NCI-H82 (cell line): ENCODE data around the gene ACBD4.

Experiments used
- DNase-seq: peaks from one replicate; lab custom pipeline; 2025; lab: John Stamatoyannopoulos, UW

ACBD4 gene

GRCh38 chr17:45135192-45135977 lies at the start of gene ACBD4:
TSS of gene ACBD4 (plus strand) at chr17:45135687. CDS start at chr17:45136145, 458 bp downstream.
- peak; percentile 99 for DNase-seq

GRCh38 chr17:45086391-45086790 lies 49.1 kb upstream of the ACBD4 start:
- no peak for DNase-seq

GRCh38 chr17:45086865-45087503 lies 48.5 kb upstream of the ACBD4 start:
- no peak for DNase-seq

- DNase-seq, result no peak
These were observed 47.9 kb upstream of the ACBD4 start for GRCh38 chr17:45087504-45087975.

GRCh38 chr17:45087978-45088377 lies 47.5 kb upstream of the ACBD4 start:
- DNase-seq, result no peak

- DNase-seq, result no peak
These were observed 46.7 kb upstream of the ACBD4 start for GRCh38 chr17:45088741-45089140.

GRCh38 chr17:45090711-45091110 lies 44.8 kb upstream of the ACBD4 start:
- DNase-seq, result no peak

GRCh38 chr17:45091778-45092425 lies 43.6 kb upstream of the ACBD4 start:
- DNase-seq, result no peak

GRCh38 chr17:45092911-45093430 lies 42.5 kb upstream of the ACBD4 start:
- DNase-seq, result no peak

- no peak for DNase-seq
These were observed 41.9 kb upstream of the ACBD4 start for GRCh38 chr17:45093444-45094110.

GRCh38 chr17:45096141-45096540 lies 39.3 kb upstream of the ACBD4 start:
- DNase-seq, result peak; percentile 50

GRCh38 chr17:45096926-45097325 lies 38.6 kb upstream of the ACBD4 start:
- DNase-seq, result no peak

GRCh38 chr17:45098081-45098868 lies 37.2 kb upstream of the ACBD4 start:
- no peak for DNase-seq

GRCh38 chr17:45098869-45099616 lies 36.4 kb upstream of the ACBD4 start:
- peak; percentile 92 for DNase-seq

GRCh38 chr17:45101546-45101882 lies 34.0 kb upstream of the ACBD4 start:
- no peak for DNase-seq

- DNase-seq, result no peak
These were observed 33.3 kb upstream of the ACBD4 start for GRCh38 chr17:45101883-45102811.

- no peak for DNase-seq
These were observed 32.6 kb upstream of the ACBD4 start for GRCh38 chr17:45102856-45103255.

- DNase-seq, result no peak
These were observed 32.2 kb upstream of the ACBD4 start for GRCh38 chr17:45103269-45103795.

GRCh38 chr17:45104029-45104428 lies 31.5 kb upstream of the ACBD4 start:
- DNase-seq, result no peak
